HuH-7 (cell line): ENCODE measurements around the gene PRKACA.

Experiments
- DNase-seq: peaks from one replicate; pipeline ENCODE4 v3.0.0; 2011; ENCODE audit warnings: low spot score

The PRKACA gene

DNA sequence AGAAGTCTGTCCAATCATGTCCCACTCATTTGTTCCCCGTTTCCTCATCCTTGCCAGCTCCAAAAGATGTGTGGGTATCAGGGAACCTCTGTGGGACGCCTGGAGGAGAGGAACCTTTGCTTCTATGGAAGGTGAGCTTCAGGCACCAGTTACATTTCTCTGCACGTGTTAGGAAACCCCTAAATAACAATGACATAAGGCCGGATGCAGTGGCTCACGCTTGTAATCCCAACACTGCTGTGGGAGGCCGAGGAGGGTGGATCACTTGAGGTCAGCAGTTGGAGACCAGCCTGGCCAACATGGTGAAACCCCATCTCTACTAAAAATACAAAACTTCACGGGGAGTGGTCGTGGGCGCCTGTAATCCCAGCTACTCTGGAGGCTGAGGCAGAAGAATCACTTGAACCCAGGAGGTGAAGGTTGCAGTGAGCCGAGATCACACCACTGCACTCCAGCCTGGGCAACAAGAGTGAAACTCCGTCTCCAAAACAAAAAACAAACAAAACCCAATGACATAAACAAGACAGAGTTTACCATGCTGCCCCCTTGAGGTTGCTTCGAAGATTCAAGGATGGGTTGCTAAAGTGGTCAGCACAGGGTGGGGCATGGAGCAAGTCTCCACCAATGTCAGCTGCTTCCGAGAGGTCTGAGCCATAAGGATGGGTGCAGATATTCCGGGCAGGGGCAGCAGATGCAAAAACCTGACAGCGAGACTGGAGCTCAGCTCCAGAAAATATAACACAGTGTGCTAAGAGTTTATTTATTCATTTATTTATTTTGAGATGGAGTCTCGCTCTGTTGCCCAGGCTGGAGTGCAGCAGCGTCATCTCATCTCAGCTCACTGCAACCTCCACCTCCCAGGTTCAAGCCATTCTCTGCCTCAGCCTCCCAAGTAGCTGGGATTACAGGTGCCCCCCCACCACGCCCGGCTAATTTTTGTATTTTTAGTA lies 74.6 kb downstream of the PRKACA start:
- peak; percentile 63 for DNase-seq
